ENCODE results near the gene MICA.

DNA sequence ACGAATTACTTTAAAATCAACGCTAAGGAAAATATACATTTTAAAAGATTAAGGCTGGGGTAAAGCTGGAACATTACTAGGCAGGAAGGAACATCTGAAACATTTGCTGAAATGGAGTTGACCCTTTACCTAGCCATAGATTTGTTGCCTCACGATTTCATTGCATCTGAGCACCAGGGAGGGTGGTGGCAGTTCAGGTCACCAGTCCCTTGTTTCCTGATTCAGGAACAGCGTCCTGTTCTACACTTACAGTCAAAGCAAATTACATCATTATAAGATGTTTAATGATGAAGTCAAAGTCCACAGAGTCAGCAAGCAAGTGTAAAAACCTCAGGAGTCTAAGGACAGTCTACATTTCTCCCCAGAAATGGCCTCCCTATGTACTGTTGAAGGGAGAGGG, 9.0 kb upstream of the MICA start:
- TF ChIP-seq, protein P1, sequence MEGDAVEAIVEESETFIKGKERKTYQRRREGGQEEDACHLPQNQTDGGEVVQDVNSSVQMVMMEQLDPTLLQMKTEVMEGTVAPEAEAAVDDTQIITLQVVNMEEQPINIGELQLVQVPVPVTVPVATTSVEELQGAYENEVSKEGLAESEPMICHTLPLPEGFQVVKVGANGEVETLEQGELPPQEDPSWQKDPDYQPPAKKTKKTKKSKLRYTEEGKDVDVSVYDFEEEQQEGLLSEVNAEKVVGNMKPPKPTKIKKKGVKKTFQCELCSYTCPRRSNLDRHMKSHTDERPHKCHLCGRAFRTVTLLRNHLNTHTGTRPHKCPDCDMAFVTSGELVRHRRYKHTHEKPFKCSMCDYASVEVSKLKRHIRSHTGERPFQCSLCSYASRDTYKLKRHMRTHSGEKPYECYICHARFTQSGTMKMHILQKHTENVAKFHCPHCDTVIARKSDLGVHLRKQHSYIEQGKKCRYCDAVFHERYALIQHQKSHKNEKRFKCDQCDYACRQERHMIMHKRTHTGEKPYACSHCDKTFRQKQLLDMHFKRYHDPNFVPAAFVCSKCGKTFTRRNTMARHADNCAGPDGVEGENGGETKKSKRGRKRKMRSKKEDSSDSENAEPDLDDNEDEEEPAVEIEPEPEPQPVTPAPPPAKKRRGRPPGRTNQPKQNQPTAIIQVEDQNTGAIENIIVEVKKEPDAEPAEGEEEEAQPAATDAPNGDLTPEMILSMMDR (IDR thresholded peaks at IDR 0.05) = no peak
- TF ChIP-seq POLR2A (IDR thresholded peaks at IDR 0.05) (no peak), EP300 (IDR thresholded peaks at IDR 0.05) (no peak)

All from tibial nerve (tissue), 4 donors.